Heart left ventricle (tissue), 16 donors: ENCODE measurements around the gene FGD4. TPM values are rescaled to one million over a fixed set of nuclear protein-coding genes. Genes with fewer than 3 reads are reported as not detected.

ENCODE experiments used
- ATAC-seq, 4 donors: fragments of 200-7000 bp; cut with Tn5 transposase; one replicate each; pipeline ENCODE4 v1.9.1; 2020 to 2022; ENCODE audit warnings: moderate library complexity in 4 of 4, mild to moderate bottlenecking in 3 of 4, moderate number of reproducible peaks in 1 of 4
- DNase-seq, 5 donors: peaks; one replicate each; pipeline ENCODE4 v3.0.0-alpha.2; 2020
- H3K27ac ChIP-seq, 12 donors: fragments of 200-600 bp; sonication (generic) in 4 of 12; one replicate each; pipeline versions ENCODE4 v1.5.0 to v1.8.0; 2016 to 2022; ENCODE audit warnings: mild to moderate bottlenecking in 2 of 12
- H3K27me3 ChIP-seq, 9 donors: fragments of 200-600 bp; sonication (generic) in 2 of 9; one replicate each; pipeline versions ENCODE4 v1.5.1 to v1.8.0; 2016 to 2022; ENCODE audit warnings: mild to moderate bottlenecking in 3 of 9
- H3K36me3 ChIP-seq, 9 donors: fragments of 200-600 bp; sonication (generic) in 2 of 9; one replicate each; pipeline versions ENCODE4 v1.5.0 to v1.8.0; 2018 to 2022; ENCODE audit warnings: mild to moderate bottlenecking in 2 of 9
- H3K4me1 ChIP-seq, 12 donors: fragments of 200-600 bp; sonication (generic) in 4 of 12; one replicate each; pipeline versions ENCODE4 v1.5.0 to v1.8.0; 2016 to 2022; ENCODE audit warnings: mild to moderate bottlenecking in 3 of 12
- H3K4me3 ChIP-seq, 12 donors: fragments of 200-600 bp; sonication (generic) in 4 of 12; one replicate each; pipeline versions ENCODE4 v1.5.0 to v1.8.0; 2017 to 2022; ENCODE audit warnings: mild to moderate bottlenecking in 9 of 12, moderate library complexity in 4 of 12
- H3K9me3 ChIP-seq, 12 donors: fragments of 200-600 bp; sonication (generic) in 4 of 12; one replicate each; pipeline versions ENCODE4 v1.5.0 to v1.8.0; 2016 to 2022; ENCODE audit warnings: mild to moderate bottlenecking in 1 of 12
- CTCF ChIP-seq, 12 donors: fragments of 200-600 bp; sonication (generic) in 4 of 12; IDR thresholded peaks; one replicate each; pipeline versions ENCODE4 v1.5.0 to v1.8.0; 2018 to 2022; ENCODE audit warnings: antibody characterized with exemption in 12 of 12, mild to moderate bottlenecking in 5 of 12
- POLR2A ChIP-seq, 2 donors: fragments of 450-650 bp; IDR thresholded peaks; one replicate each; pipeline ENCODE4 v1.6.1; 2017; ENCODE audit warnings: antibody characterized with exemption in 2 of 2, mild to moderate bottlenecking in 2 of 2, moderate library complexity in 2 of 2
- WGBS, 4 donors: extraction: QIAGEN DNeasy Blood & Tissue Kit in 2 of 4; methylation state at CpG; one replicate each; pipeline versions ENCODE4 v1.1.5 to v1.1.7; 2013 to 2018; 5-methylcytosine and 5-hydroxymethylcytosine counted together
- intact Hi-C, 10 donors: fragments of 100-400 bp; cut with DNase I; formaldehyde crosslinking; loops; one replicate each; pipeline versions ENCODE4 v1.11.1 to v1.14.2; 2022
- polyA plus RNA-seq, 2 donors: library from polyadenylated mRNA; stranded (reverse); fragments of 200-250 nt; gene quantifications; one replicate each; pipeline ENCODE4 v1.2.3, GENCODE V29; 2013
- total RNA-seq, 9 donors: library from RNA; depleted of rRNA in 2 of 9; stranded (reverse); fragments of >200 nt in 2 of 9; fragmentation: NEBNext Ultra II Directional in 3 of 9; extraction: Animal tissue kit (Norgen Biotek cat#: 25700) in 3 of 9; gene quantifications; one replicate each; pipeline versions ENCODE4 v1.1.0 to v1.2.4, GENCODE V29; 2016 to 2023
- donor health status: ischemic (EF 13 %, LVEDD 7.1; RV severe dilation, severe dysfunction).
- donor health status: healthy with polysubstance abuse.
- donor health status: DM: no; HTN: yes; CAD: no.
- donor health status: DM: no; HTN: no; CAD: no.
- donor health status: ischemic (EF 25% LVEDD 6.9; RV normal size, moderate dysfunction).
- donor health status: ischemic (EF 25% LVEDD 5.7; RV mildly dilated, moderate dysfunction).
- donor health status: healthy.
- donor health status: DM: yes; HTN: yes; CAD: no.
- donor health status: ischemic (EF 35%, LVEDD 5.7; RV mildly dilated, moderate dysfunction).
- donor health status: nonischemic (EF 11% LVEDD 7.7; RV severe dilation, severe dysfunction).
- donor health status: DM: yes; HTN: yes; CAD: no.
- donor health status: PGD.
- donor health status: ischemic (EF 29% LVEDD 5.4; RV normal size, mild dysfunction).
- donor health status: nonischemic (EF 23%, LVEDD 6.1; RV moderate dilation, normal function).

The FGD4 gene
- total and polyA plus RNA-seq, 11 donors: 4.5 to 36.8 (median 28.2) TPM

DNA sequence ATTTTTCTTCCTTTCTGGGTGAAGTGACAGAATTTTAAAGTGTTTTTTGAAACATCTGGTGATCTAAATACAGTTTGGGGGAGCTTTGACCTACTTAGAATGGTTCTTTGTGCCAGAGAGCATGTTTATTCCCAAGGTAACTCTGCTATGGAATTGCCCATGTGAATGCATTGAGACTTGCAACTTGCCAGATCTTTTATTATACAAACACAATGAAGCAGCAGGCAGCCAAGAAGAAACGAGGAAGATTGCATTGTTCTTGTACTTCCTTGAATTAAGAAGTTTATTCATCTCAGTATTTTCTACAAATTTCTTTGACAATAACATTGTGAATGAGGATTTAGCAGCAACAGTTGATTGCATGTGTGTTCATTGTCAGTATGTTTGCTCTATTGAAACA is 55.5 kb downstream of the FGD4 start:
- intact Hi-C loops: loop anchor here in 9 of 10 donors (1.0 to 10.0 kb wide), 15 partner anchors 47 to 217 kb away; partner anchors contain the start of gene FGD4 (in 2 of the 9)
- WGBS, 4 donors: 6 to 22% (median 15%) methylated on average over 1 of the region's 1 CpG
- Histone ChIP-seq H3K36me3 (no peaks in the 10 kb centered on the region), H3K4me1 (peaks cover 7 to 63% (median 45%) of the 10 kb centered on the region in 12 donors), H3K4me3 (peak overlapping the region in 1 of 12 donors; percentile 58), H3K27me3 (no peaks in the 10 kb centered on the region), H3K27ac (peak overlapping the region; percentile 6 to 75 (median 54)), H3K9me3 (no peaks in the 10 kb centered on the region)
- no peak for DNase-seq
- no peak for TF ChIP-seq POLR2A (IDR thresholded peaks at IDR 0.05)
- no peak for TF ChIP-seq CTCF (IDR thresholded peaks at IDR 0.05)
- ATAC-seq: peak in 3 of 4 donors; percentile 8 to 58 (median 48)

- H3K4me1 ChIP-seq: peaks cover 7 to 61% (median 44%) of the 10 kb centered on the region in 12 donors
Observed at GRCh38 chr12:32455607-32456071, 56.3 kb downstream of the FGD4 start.

GRCh38 chr12:32457251-32458025 is 58.1 kb downstream of the FGD4 start:
- H3K9me3 ChIP-seq: no peaks in the 10 kb centered on the region
- peak overlapping the region; percentile 22 to 75 (median 57) for H3K27ac ChIP-seq
- intact Hi-C loops: loop anchor here in 8 of 10 donors (2.0 to 10.0 kb wide), 12 partner anchors 45 to 215 kb away; no protein-coding TSS in a partner anchor
- 5 to 11% (median 6%) methylated on average over 1 of the region's 1 CpG for WGBS, 4 donors
- ATAC-seq (peak in 3 of 4 donors; percentile 33 to 62 (median 51)), DNase-seq (no peak)
- H3K4me3 ChIP-seq: no peak overlapping the region
- H3K36me3 ChIP-seq: no peaks in the 10 kb centered on the region
- TF ChIP-seq POLR2A (IDR thresholded peaks at IDR 0.05): no peak
- no peak for TF ChIP-seq CTCF (IDR thresholded peaks at IDR 0.05)
- H3K4me1 ChIP-seq: peaks cover 7 to 49% (median 39%) of the 10 kb centered on the region in 12 donors
- H3K27me3 ChIP-seq: no peaks in the 10 kb centered on the region

More at GRCh38 chr12:32455607-32456071, 56.3 kb downstream of the FGD4 start:
- no peaks in the 10 kb centered on the region for H3K36me3 ChIP-seq
- peak overlapping the region in 10 of 12 donors; percentile 17 to 58 (median 44) for H3K4me3 ChIP-seq
- no peaks in the 10 kb centered on the region for H3K27me3 ChIP-seq
- H3K9me3 ChIP-seq: no peaks in the 10 kb centered on the region
- peak overlapping the region; percentile 22 to 75 (median 57) for H3K27ac ChIP-seq
- intact Hi-C loops: loop anchor here in 9 of 10 donors (1.0 to 10.0 kb wide), 15 partner anchors 47 to 217 kb away; partner anchors contain the start of gene FGD4 (in 1 of the 9)
- peak; percentile 49 to 85 (median 70) for TF ChIP-seq CTCF (IDR thresholded peaks at IDR 0.05)
- TF ChIP-seq POLR2A (IDR thresholded peaks at IDR 0.05): no peak
- WGBS, 4 donors: 0 to 6% (median 2%) methylated on average over 1 of the region's 1 CpG
- ATAC-seq: peak in 3 of 4 donors; percentile 49 to 78 (median 60)
- DNase-seq: peak in 2 of 5 donors; percentile 28 to 38

- ATAC-seq (no peak), DNase-seq (no peak)
- Histone ChIP-seq H3K4me1 (peaks cover 4 to 33% (median 23%) of the 10 kb centered on the region in 12 donors), H3K27ac (no peak overlapping the region), H3K9me3 (no peaks in the 10 kb centered on the region), H3K27me3 (no peaks in the 10 kb centered on the region), H3K4me3 (no peak overlapping the region), H3K36me3 (no peaks in the 10 kb centered on the region)
- 94 to 100% (median 96%) methylated on average over 1 of the region's 1 CpG for WGBS, 4 donors
- intact Hi-C loops: loop anchor here in 2 of 10 donors (5.0 to 10.0 kb wide), 2 partner anchors 37 to 84 kb away; no protein-coding TSS in a partner anchor
- TF ChIP-seq POLR2A (IDR thresholded peaks at IDR 0.05) (no peak), CTCF (IDR thresholded peaks at IDR 0.05) (no peak)
Observed at GRCh38 chr12:32460638-32461037, 61.3 kb downstream of the FGD4 start.
